Rectal smooth muscle tissue (tissue), 1 donor: ENCODE measurements around the gene ZNF438.

Experiments used
- H3K27ac ChIP-seq: one replicate; pipeline ENCODE4 v1.7.0; 2013; ENCODE audit warnings: low read depth, low read length, inconsistent platforms
- H3K27me3 ChIP-seq: one replicate; pipeline ENCODE4 v1.7.0; 2013; ENCODE audit warnings: low read length; ENCODE audit not compliant: control insufficient read depth, insufficient read depth
- H3K36me3 ChIP-seq: one replicate; pipeline ENCODE4 v1.7.0; 2013; ENCODE audit warnings: low read length; ENCODE audit not compliant: control insufficient read depth, insufficient read depth
- H3K4me1 ChIP-seq: one replicate; pipeline ENCODE4 v1.7.0; 2013; ENCODE audit warnings: low read length; ENCODE audit not compliant: control insufficient read depth, insufficient read depth
- H3K4me3 ChIP-seq: one replicate; pipeline ENCODE4 v1.7.0; 2013; ENCODE audit warnings: low read length
- H3K9ac ChIP-seq: one replicate; pipeline ENCODE4 v1.7.0; 2013; ENCODE audit warnings: low read length

ZNF438 gene

GRCh38 chr10:31000071-31000782 lies 31.4 kb downstream of the ZNF438 start:
- Histone ChIP-seq H3K9ac (no peak overlapping the region), H3K27ac (no peak overlapping the region), H3K27me3 (no peaks in the 10 kb centered on the region), H3K4me3 (no peak overlapping the region), H3K4me1 (no peaks in the 10 kb centered on the region), H3K36me3 (no peaks in the 10 kb centered on the region)

- H3K4me1 ChIP-seq: no peaks in the 10 kb centered on the region
- no peak overlapping the region for H3K27ac ChIP-seq
- H3K9ac ChIP-seq: no peak overlapping the region
- no peak overlapping the region for H3K4me3 ChIP-seq
- no peaks in the 10 kb centered on the region for H3K36me3 ChIP-seq
- no peaks in the 10 kb centered on the region for H3K27me3 ChIP-seq
Measured at GRCh38 chr10:30999070-30999712, 32.5 kb downstream of the ZNF438 start.

DNA sequence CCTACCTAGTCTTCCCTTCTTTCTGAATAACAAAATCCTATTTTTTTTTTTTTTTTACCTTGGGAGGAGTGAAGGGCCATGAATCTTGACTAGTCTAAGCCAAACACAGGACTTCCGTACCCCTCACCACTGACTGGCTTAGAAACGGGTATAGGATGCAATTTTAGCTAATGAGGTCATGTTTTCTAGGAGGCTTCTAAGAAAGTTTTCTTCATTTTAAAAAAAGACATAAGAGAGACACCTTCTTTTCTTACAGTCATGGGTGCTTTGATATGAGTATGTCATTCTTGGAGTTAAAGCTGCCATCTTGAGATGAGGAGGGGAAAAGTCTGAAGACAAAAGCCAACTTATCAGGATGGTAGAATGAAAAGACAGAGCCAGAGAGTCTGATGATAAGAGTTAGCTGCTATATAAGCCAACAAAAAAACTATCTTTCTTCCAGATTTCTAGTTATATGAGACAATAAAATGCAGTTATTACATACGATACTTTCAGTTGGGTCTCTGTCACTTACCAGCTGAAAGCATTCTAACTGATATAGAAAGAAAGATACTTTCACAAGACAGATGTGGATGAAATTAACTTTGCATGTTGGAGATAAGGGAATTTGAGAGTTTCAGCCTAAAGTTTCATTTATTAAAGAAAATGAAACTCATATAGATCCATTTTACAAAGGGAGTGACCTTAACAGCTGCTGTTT lies 34.0 kb downstream of the ZNF438 start:
- Histone ChIP-seq H3K9ac (no peak overlapping the region), H3K4me3 (no peak overlapping the region), H3K4me1 (no peaks in the 10 kb centered on the region), H3K27ac (no peak overlapping the region), H3K27me3 (no peaks in the 10 kb centered on the region), H3K36me3 (no peaks in the 10 kb centered on the region)

- no peaks in the 10 kb centered on the region for H3K4me1 ChIP-seq
- no peak overlapping the region for H3K27ac ChIP-seq
- H3K27me3 ChIP-seq: no peaks in the 10 kb centered on the region
- H3K9ac ChIP-seq: no peak overlapping the region
- H3K36me3 ChIP-seq: no peaks in the 10 kb centered on the region
- H3K4me3 ChIP-seq: no peak overlapping the region
Measured at GRCh38 chr10:30996481-30997005, 35.1 kb downstream of the ZNF438 start.

GRCh38 chr10:30995081-30995770 lies 36.4 kb downstream of the ZNF438 start:
- H3K4me1 ChIP-seq: no peaks in the 10 kb centered on the region
- H3K4me3 ChIP-seq: no peak overlapping the region
- no peaks in the 10 kb centered on the region for H3K27me3 ChIP-seq
- no peak overlapping the region for H3K9ac ChIP-seq
- no peak overlapping the region for H3K27ac ChIP-seq
- H3K36me3 ChIP-seq: no peaks in the 10 kb centered on the region

DNA sequence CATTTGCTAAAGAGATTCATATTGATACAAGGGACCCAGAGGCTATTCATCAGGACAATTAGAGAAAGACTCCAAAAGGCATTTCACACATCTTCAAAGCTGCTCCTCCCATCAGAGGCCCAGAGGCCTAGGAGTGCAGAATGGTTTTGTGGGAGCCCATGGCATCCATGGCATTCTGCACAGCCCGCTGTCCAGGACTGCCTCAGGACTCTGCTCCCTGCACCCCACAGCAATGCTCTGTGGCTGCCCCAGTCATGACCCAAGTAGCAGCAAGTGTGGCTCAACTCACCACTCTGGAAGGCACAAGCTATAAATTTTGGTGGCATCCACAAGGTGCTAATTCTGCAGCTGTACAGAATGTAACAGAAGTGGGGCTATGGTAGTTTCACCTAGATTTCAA lies 38.5 kb downstream of the ZNF438 start:
- no peaks in the 10 kb centered on the region for H3K36me3 ChIP-seq
- H3K27ac ChIP-seq: no peak overlapping the region
- no peaks in the 10 kb centered on the region for H3K27me3 ChIP-seq
- H3K4me1 ChIP-seq: no peaks in the 10 kb centered on the region
- H3K4me3 ChIP-seq: no peak overlapping the region
- H3K9ac ChIP-seq: no peak overlapping the region

DNA sequence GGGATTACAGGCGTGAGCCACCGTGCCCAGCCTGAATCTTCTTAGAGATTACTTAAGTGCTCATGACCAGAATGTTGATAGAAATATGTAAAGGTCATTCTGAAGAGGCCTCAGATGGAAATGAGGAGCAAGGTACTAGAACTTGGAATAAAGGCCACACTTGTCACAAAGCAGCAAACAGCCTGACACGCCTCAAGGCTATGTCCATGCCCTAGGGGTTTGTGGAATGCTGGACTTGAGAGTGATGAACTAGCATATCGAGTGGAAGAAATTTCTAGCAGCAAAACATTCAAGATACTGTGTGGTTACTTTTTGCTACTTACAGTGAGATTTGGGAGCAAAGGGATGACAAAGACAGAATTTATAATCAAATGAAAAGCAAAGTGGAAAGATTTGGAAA lies 39.0 kb downstream of the ZNF438 start:
- no peaks in the 10 kb centered on the region for H3K27me3 ChIP-seq
- no peaks in the 10 kb centered on the region for H3K4me1 ChIP-seq
- H3K4me3 ChIP-seq: no peak overlapping the region
- H3K27ac ChIP-seq: no peak overlapping the region
- H3K9ac ChIP-seq: no peak overlapping the region
- no peaks in the 10 kb centered on the region for H3K36me3 ChIP-seq

DNA sequence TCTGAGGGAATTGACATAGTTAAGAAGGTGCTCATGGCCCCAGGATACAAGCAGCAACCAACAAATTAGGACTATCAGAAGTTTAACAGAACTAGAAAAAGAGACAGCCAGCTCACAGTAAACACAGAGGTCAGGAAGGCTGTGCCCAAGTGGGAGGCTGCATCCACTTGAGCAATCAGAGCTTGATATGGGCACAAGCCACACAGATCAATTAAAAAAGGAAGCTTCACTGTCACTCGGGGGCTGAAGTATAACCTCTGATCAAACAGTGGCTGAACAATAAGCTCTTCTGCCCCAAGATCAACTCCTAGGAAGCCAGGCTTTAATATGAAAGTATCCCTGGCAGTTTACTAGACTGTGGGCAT lies 40.0 kb downstream of the ZNF438 start:
- Histone ChIP-seq H3K4me1 (no peaks in the 10 kb centered on the region), H3K27ac (no peak overlapping the region), H3K4me3 (no peak overlapping the region), H3K9ac (no peak overlapping the region), H3K36me3 (no peaks in the 10 kb centered on the region), H3K27me3 (no peaks in the 10 kb centered on the region)

GRCh38 chr10:30990971-30991646 lies 40.6 kb downstream of the ZNF438 start:
- H3K36me3 ChIP-seq: no peaks in the 10 kb centered on the region
- no peaks in the 10 kb centered on the region for H3K4me1 ChIP-seq
- H3K27ac ChIP-seq: no peak overlapping the region
- no peak overlapping the region for H3K9ac ChIP-seq
- H3K27me3 ChIP-seq: no peaks in the 10 kb centered on the region
- no peak overlapping the region for H3K4me3 ChIP-seq

DNA sequence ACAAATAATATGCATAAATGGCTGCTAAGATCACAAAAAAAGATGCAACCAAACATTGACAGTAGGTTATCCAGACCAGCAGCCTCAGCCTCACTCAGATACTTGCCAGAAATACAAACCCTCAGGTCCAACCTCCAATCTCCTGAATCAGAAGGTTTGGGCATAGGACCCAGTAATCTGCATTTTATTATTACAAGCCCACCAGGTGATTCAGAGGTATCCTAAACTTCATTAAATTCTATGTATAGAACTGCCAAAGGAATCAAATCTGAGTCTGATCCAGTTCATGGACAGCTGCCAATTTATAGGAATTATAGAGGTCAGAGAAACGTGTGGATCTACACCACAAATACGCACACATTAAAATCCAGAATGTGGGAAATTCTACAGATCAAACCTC lies 41.3 kb downstream of the ZNF438 start:
- Histone ChIP-seq H3K4me1 (no peaks in the 10 kb centered on the region), H3K9ac (no peak overlapping the region), H3K4me3 (no peak overlapping the region), H3K27ac (no peak overlapping the region), H3K36me3 (no peaks in the 10 kb centered on the region), H3K27me3 (no peaks in the 10 kb centered on the region)

GRCh38 chr10:30988831-30989435 lies 42.7 kb downstream of the ZNF438 start:
- Histone ChIP-seq H3K27me3 (no peaks in the 10 kb centered on the region), H3K36me3 (no peaks in the 10 kb centered on the region), H3K4me1 (no peaks in the 10 kb centered on the region), H3K27ac (no peak overlapping the region), H3K9ac (no peak overlapping the region), H3K4me3 (no peak overlapping the region)
